ENCODE data around the gene ARL6IP1. TPM values are rescaled to one million over a fixed set of nuclear protein-coding genes. Genes with fewer than 3 reads are reported as not detected.

ARL6IP1 gene
- 253 and 343 TPM in 2 replicates for total RNA-seq

GRCh38 chr16:18801145-18801972, at the start of gene ARL6IP1:
ARL6IP1 (minus strand) TSS chr16:18801549; CDS start chr16:18801466, 83 bp downstream.

GRCh38 chr16:18789850-18790706, 11.3 kb downstream of the ARL6IP1 start, which contains the start of gene RPS15A:
RPS15A (minus strand) TSS chr16:18790334; CDS start chr16:18789113, 1,221 bp downstream.

Other genes starting within 250 kb of the ARL6IP1 start
- 91.4 and 95.7 TPM in 2 replicates for gene NOMO2, start 239.5 kb downstream of the ARL6IP1 start, total RNA-seq
- gene RPS15A, start 11.2 kb downstream of the ARL6IP1 start, total RNA-seq = 2,324 and 2,466 TPM in 2 replicates
- 17.9 and 20.7 TPM in 2 replicates for gene SMG1, start 124.9 kb upstream of the ARL6IP1 start, total RNA-seq
- under 0.01 TPM in 2 replicates for gene TMC7, start 182.4 kb upstream of the ARL6IP1 start, total RNA-seq